Testis (tissue), 2 donors: ENCODE data around the gene SMAD6.

ENCODE experiments used
- POLR2A ChIP-seq: fragments of 450-650 bp; IDR thresholded peaks from one replicate; pipeline ENCODE4 v1.6.1; 2017; ENCODE audit warnings: antibody characterized with exemption, mild to moderate bottlenecking, moderate library complexity
- TF ChIP-seq, protein P1 (sequence below), 3 experiments: fragments of 450-650 bp in 2 of 3; fragments of 200-600 bp in 1 of 3; sonication (generic) in 1 of 3; IDR thresholded peaks; one replicate each; pipeline ENCODE4 v1.5.1; 2016 to 2019; ENCODE audit warnings: antibody characterized with exemption in 3 of 3, mild to moderate bottlenecking in 2 of 3, moderate library complexity in 1 of 3

DNA sequence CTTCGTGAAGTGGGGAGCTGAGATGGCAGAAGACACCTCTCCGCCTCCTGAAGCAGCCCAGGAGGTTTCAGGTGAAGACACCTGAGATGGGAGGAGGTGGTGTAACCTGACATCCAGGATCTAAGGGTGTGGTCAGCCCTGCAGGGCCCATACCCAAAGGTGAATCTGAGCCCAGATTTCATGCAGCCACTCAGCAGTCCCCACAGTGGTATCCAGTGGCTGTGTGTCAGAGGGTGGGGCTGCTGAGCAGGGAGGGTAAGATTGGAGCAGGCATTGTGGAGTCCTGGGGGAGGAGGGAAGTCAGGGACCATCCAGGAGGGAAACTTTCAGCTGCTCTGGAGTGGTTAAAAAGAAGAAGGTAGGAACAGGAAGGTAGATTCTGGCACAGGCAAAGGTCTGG is 46.0 kb upstream of the SMAD6 start:
- TF ChIP-seq, protein P1, sequence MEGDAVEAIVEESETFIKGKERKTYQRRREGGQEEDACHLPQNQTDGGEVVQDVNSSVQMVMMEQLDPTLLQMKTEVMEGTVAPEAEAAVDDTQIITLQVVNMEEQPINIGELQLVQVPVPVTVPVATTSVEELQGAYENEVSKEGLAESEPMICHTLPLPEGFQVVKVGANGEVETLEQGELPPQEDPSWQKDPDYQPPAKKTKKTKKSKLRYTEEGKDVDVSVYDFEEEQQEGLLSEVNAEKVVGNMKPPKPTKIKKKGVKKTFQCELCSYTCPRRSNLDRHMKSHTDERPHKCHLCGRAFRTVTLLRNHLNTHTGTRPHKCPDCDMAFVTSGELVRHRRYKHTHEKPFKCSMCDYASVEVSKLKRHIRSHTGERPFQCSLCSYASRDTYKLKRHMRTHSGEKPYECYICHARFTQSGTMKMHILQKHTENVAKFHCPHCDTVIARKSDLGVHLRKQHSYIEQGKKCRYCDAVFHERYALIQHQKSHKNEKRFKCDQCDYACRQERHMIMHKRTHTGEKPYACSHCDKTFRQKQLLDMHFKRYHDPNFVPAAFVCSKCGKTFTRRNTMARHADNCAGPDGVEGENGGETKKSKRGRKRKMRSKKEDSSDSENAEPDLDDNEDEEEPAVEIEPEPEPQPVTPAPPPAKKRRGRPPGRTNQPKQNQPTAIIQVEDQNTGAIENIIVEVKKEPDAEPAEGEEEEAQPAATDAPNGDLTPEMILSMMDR (IDR thresholded peaks at IDR 0.05) = no peak
- TF ChIP-seq POLR2A = no peak
